HG03045 (cell line): Measurements from ENCODE around the gene GPRC5A.

ENCODE experiments used
- ATAC-seq: cut with Tn5 transposase; IDR thresholded peaks from one replicate; pipeline ENCODE4 v1.9.1; 2021; ENCODE audit warnings: mild to moderate bottlenecking, moderate library complexity; ENCODE audit not compliant: unreplicated experiment

Gene GPRC5A

DNA sequence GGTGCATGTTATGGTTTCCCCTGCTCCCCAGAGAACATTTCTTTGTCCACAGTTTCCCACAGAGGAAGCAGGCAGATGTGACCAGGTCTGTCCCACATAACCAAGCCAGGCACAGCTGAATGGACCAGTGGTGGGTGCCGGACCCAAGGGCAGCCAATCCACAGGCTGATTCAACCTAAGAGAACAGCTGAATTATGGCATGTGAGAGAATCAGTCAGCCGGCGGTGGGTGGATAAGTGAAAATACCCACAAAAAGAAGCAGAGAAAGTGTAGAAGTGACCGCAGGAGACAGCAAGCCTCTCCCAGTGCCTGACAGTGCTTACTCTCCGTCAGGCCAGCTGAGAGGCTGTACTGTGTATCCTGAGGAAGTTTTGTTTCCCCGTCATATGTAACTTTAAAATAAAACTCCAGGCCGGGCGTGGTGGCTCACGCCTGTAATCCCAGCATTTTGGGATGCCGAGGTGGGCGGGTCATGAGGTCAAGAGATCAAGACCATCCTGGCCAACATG lies 45.7 kb downstream of the GPRC5A start:
- no peak for ATAC-seq

DNA sequence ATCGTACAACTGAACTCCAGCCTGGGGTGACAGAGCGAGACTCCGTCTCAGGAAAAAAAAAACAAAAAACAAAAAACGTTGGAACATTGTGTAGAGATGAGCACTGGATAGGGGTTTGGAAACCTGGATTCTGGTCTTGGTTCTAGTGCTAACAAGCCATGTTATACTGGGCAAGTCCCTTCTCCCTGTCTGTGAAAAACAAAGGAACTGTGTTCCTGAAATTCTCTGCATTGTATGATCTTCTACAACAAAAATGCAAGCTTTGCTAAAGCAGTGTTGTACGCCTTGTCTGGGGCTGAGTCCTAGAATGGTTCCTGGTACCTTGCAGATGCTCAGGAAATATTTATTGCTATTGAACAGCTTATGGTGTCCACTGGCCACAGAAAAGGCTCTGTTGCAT lies 47.2 kb downstream of the GPRC5A start:
- no peak for ATAC-seq

DNA sequence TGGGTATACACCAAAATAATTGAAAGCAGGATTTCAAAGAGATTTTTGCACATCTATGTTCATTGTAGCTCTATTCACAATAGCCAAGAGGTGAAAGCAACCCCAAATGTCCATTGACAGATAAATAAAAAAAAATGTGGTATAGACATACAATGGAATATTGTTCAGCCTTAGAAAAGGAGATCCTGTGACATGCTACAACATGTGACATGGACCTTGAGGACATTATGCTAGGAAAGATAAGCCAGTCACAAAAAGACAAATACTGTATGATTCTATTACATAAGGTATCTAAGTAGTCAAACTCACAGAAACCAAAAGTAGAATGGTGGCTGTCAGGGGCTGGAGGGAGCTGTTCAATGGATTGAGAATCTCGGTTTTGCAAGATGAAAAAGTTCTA lies 48.5 kb downstream of the GPRC5A start:
- ATAC-seq, result no peak

DNA sequence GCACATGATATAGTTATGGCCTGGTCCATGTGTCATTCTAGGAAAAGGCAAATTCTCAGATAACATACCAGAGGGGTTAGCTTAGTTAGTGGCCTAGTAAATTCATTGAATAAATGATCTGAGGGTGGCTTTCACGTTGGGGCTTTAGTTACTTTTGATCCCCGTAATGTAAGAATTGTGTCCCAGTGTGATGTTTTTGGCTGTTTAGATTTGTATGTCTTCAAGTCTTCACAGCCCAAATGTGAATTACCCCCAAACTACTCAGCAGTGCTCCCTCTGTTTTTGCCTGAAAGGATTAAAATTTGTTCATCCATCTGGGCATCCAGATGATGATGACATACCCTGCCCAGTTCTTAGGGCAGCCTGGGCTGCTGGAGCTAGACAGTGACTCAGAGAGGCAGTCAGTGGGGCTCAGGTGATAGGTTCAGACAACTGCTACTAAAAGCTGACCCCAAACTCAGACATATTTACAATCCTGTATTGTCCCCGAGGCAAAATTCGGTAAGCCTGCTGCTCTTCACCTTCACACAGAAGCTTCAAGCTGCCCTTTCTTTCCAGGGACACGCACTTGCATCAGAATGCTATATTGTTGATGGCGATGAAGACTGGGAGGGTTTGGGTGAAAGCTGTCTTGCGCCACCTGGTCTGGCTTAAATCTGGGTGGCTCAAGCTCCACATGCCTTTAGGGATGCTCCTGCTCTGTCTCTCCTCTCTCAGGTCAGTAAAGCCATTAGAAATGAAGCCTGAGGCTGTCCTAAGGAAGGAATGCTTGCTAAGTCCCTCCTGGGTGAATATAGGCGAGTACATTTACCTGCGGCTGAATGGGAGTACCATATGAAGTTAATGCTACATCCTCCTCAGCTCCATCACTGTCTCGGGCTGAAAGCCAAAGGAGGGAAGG lies 50.3 kb downstream of the GPRC5A start:
- no peak for ATAC-seq

DNA sequence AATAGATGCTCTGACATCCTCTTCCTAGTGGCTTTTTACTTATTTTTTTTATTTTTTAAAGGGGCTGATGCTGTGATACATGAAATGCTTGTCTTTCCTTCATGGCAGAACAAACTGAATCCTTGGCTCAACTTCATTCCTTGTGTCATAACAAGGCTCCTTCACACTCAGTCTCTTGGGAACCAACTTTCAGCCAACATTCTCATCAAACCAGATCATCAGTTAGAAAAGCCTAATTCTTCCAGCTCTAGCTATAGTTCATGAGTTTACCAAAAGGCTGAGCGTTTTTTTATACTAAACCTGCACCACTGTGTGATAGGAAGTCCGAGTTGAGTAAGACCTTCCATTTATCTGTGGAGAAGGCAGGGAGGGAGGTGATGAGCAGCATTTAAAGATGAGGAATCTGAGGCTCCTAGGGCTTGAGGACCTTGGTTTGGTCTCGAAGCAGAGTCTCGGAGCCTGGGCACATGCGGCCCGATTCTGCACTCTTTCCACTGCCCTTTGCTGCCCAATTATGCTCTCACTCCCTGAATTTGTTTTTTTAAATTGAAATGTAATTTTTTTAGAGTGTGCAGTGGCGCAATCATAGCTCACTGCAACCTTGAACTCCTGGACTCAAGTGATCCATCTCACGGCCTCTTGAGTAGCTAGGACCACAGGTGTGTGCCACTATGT lies 52.4 kb downstream of the GPRC5A start:
- ATAC-seq, result no peak

DNA sequence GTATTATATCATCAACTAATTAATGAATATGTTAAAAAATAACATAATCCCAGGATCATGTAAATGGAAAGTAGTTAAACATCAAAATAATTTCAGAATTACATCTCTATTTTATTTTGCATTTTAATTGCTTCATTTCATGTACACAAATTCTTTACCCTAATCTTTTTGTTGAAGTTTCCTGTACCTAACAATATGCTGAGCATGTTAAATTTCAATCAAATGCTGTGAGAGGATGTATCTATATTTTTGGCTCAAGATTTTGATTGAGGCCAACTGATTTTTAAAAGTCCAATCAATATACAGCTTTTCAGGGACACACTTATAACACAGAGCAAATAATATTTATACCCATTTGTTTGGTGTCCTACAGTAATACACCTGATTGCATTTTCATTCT lies 54.2 kb downstream of the GPRC5A start:
- no peak for ATAC-seq

DNA sequence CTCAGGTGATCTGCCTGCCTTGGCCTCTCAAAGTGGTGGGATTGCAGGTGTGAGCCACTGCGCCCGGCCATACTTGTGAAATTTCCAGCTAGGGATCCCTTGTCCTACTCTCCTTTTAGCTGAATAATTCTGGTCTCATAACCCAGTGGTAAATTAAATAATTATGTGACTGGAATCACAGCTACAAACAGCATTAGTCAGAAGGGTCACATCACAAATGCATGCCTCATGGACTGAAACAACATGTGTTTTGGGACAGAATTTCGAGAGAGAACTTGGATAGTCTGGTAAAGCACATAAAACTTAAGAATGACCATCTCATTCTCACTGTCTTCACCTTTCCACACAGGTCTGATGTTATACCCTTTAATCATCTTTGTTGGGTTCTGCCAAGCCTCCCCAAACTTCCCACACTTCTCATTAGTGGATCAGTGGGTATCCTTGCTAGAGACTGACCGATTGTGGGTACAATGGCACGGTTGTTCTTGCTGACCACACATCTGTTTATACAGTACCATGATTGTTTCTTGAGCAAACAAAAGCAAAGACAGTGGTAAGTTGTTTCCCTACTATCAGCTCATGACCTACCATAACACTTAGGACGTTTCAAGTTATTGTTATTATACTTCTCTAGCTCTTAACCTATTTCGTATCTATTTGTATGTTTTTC lies 55.5 kb downstream of the GPRC5A start:
- no peak for ATAC-seq

DNA sequence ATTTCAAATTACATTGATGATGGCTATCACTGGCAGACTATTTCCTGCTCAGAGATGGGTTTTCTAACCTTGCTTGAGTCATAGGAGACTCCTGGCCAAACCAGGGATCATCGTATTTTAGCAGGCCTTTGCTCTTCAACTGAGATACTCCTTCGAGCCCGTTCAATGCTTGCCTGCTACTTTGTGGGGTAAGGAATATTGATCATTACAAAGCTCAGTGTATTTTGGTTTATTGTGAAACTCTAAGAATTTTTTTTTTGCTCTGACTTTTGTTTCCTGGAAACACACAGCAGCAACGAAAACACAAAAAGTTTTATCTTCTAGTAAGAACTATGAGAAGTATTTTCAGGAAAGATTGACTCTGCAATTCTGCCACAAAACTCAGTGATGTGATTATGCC lies 56.5 kb downstream of the GPRC5A start:
- no peak for ATAC-seq

DNA sequence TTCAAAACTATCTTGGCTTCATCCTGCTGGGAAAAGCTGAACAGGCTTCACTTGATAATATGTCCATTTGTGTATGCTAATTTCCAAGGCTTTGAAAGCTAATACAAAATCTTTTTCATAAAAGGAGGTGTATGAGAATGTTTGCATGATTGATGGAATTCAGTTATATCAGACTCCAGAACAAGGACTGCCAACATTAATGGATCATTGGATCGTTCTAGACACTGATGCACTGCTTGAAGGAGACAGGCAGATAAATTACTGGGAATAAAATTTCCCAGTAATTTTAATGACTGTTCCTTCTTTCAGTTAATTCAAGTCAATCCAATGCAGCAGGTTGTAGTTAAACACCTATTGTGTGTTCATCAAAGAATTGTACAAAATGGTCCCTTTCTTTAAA lies 60.1 kb downstream of the GPRC5A start:
- no peak for ATAC-seq

DNA sequence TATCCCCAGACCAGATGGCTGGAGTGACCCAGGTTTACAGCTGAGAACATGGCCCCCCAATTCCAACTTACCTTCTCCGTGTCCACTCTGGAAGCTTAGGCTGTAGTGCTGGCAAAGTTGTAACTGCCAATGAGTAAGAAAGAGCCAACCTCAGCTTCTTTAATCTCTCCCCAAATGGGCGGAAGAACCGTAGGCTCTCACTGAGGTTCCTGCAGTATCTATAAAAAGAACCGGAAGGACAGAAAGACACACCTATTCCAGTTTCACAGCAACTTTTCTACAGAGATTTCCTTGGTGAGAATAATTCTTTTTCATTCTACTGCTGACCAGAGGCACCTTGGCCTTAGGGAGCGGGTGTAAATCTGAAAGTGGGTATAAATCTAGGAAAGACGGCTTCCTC lies 60.7 kb downstream of the GPRC5A start, which contains the start of gene GPRC5D:
Gene GPRC5D, minus strand, starts transcription at position 135 of the 400 bp plus-strand sequence. CDS start 1,786 bp downstream, outside the sequence.
- ATAC-seq, result no peak

DNA sequence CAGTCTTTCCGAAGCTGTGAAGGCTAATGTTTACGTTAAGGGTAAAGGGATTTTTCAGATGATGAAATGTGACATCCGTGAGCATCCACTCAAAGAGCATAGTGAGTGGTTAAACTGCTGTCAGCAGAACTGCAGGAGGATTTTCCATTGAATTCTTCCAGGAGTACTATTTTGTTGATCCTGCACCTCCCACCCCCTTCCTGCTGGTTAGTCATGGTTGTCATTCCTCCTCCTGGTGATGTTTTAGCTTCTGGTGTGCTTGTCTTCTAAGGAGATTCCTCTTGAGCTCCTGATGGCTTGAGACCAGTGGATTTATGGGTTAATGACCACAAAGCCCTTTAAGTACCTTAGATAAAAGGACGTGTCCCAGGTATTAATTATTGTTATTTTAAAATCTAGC lies 63.0 kb downstream of the GPRC5A start:
- no peak for ATAC-seq

DNA sequence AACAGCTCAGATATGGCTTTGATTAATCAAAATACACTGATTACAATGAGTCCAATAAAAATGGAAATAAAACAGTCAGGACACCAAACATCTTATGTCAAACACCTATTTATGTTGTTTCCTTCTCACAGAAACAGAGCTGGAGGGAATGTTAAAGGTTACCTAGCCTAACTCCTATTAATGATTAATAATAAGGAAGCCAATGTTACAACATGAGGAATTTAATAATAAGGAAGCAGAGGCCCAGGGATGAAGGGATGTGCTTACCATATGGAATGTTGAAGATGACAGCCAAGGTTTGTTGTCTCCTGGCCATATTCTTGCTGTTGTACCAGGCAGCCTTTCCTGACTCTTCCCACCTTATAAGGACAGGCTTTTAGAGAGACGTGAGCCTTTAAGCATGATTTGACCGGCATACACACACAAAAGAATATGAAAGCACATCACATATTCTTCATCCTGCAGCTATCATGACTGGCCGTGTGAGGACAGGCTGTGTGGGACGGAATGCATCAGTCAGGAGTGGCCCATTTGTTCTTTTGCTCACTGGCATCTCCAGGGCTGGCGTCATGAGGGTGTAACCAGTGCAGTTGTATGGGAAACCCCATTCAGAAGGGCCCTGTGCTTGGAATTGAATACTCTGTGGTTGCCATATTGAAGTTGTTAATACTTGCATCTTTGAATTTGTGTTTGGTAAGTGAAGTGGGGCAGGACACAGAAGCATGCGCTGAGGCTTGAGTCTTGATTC lies 63.7 kb downstream of the GPRC5A start:
- ATAC-seq, result no peak

DNA sequence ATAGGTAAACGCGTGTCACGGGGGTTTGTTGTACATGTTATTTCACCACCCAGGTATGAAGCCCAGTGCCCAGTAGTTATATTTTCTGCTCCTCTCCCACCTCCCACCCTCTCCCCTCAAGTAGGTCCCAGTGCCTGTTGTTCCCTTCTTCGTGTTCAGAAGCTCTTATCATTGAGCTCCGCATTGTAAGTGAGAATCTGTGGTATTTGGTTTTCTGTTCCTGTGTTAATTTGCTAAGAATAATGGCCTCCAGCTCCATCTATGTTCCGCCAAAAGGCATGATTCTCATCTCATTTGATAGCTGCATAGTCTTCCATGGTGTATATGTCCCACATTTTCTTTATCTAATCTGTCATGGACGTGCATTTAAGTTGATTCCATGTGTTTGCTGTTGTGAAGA lies 67.5 kb downstream of the GPRC5A start:
- no peak for ATAC-seq

DNA sequence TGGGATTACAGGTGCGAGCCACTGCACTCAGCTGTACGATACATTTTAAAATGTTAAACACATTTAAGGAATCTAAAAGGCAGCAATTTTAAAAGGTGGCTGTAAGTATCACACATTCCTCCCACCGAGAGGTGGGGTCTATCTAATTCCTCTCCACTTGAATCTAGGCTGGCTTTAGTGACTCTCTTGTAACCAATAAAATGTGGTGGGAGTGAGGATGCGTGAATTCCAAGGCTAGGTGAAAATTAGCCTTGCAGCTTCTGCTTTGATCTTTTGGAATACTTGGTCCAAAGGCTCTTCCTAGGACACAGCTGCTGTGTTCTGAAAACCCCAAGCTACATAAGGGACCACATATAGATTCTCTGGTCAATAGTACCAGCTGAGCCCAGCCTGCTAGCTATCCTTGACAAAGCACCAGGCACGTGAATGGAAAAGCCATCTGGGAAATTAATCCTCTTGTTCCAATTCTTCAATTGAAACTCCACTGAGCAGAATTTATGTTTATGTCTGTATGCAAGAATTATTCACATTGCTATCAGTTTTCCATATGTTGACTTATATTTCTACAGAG lies 69.4 kb downstream of the GPRC5A start:
- ATAC-seq, result no peak

DNA sequence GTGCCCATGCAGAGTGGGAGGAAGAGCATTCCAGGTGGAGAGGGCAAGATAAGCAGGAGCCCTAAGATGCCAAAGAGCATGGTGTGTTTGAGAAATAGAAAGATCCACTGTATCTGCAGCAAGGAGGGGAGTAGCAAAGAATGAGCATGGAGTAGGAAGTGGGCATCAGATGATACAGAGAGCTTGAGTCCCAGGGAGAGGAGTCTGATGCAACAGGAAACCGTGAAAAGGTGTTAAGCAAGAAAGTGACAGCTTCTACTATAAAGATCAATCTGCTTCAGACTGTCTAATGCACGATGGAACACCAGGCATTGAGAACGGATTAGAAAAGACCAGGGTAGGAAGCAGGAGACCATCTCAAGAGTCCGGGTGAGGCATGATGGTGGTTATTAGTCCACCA lies 72.9 kb downstream of the GPRC5A start:
- ATAC-seq, result no peak

DNA sequence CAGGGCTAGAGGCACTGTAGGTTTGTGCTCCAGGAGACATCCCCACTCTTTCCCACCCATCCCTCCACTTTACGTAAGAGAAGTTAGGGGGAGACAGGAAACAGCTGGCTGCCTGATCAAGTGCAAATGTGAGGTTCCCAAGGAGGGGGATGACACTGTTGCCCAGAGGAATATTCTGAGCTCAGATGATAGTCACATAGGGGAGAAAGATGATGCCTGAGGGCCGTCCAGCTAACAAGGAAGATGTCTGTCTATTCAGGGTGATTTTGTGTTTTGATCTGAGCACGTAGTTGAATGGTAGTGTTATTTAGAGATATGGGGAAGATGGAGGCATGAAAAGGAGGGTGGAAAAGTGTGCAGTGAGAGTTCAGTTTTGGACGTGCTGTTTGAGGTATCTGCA lies 74.5 kb downstream of the GPRC5A start:
- no peak for ATAC-seq
